Common myeloid progenitor, CD34-positive (primary cell): ENCODE measurements around the gene MRPS23. TPM values are rescaled to one million over a fixed set of nuclear protein-coding genes. Genes with fewer than 3 reads are reported as not detected.

ENCODE experiments used
- CTCF ChIA-PET: fragments of 350-600 bp; sonication (Branson Sonifier 250); formaldehyde crosslinking; loops from one replicate; lab custom pipeline; 2021; ENCODE audit warnings: antibody characterized with exemption; lab: Charles Lee
- POLR2A ChIA-PET: fragments of 350-600 bp; sonication (Branson Sonifier 250); formaldehyde crosslinking; loops from one replicate; lab custom pipeline; 2021; ENCODE audit warnings: antibody characterized with exemption; lab: Charles Lee
- DNase-seq, 3 donors: peaks; one replicate each; pipeline versions ENCODE4 v3.0.0 to v3.0.0-alpha.2; 2013
- H3K27ac ChIP-seq, 2 experiments: 1 replicate in 1 of 2; 2 replicates in 1 of 2; pipeline ENCODE4 v1.7.0; 2013; ENCODE audit warnings: inconsistent platforms in 2 of 2, low read length in 2 of 2, mild to moderate bottlenecking in 2 of 2, low read depth in 1 of 2, moderate library complexity in 1 of 2; ENCODE audit not compliant: severe bottlenecking in 2 of 2, insufficient read depth in 1 of 2, poor library complexity in 1 of 2
- H3K27me3 ChIP-seq, 5 experiments: replicated peaks in 2 of 5; 1 replicate in 3 of 5; 2 replicates in 2 of 5; pipeline versions ENCODE4 v1.6.1 to v1.7.0; 2013; ENCODE audit warnings: low read length in 4 of 5, mild to moderate bottlenecking in 2 of 5, moderate library complexity in 2 of 5, inconsistent platforms in 1 of 5; ENCODE audit not compliant: insufficient read depth in 5 of 5, control insufficient read depth in 4 of 5
- H3K36me3 ChIP-seq, 4 experiments: 1 replicate in 2 of 4; 2 replicates in 2 of 4; pipeline versions ENCODE4 v1.6.1 to v1.7.0; 2013; ENCODE audit warnings: low read length in 3 of 4, control low read depth in 1 of 4, mild to moderate bottlenecking in 1 of 4; ENCODE audit not compliant: control insufficient read depth in 4 of 4, insufficient read depth in 4 of 4
- H3K4me1 ChIP-seq, 4 experiments: 1 replicate in 3 of 4; 2 replicates in 1 of 4; pipeline versions ENCODE4 v1.6.1 to v1.7.1; 2013; ENCODE audit warnings: low read length in 3 of 4, mild to moderate bottlenecking in 3 of 4, control low read depth in 1 of 4, inconsistent platforms in 1 of 4, moderate library complexity in 1 of 4; ENCODE audit not compliant: control insufficient read depth in 4 of 4, insufficient read depth in 4 of 4; ENCODE audit errors: control extremely low read depth in 1 of 4
- H3K4me3 ChIP-seq, 7 experiments: 1 replicate in 4 of 7; 2 replicates in 3 of 7; pipeline versions ENCODE4 v1.5.1 to v1.7.0; 2013; ENCODE audit warnings: mild to moderate bottlenecking in 7 of 7, low read length in 6 of 7, moderate library complexity in 6 of 7, inconsistent platforms in 2 of 7, low read depth in 2 of 7, control low read depth in 1 of 7; ENCODE audit not compliant: insufficient read depth in 4 of 7, control insufficient read depth in 1 of 7; ENCODE audit errors: extremely low read depth in 1 of 7
- H3K9me3 ChIP-seq, 5 experiments: 1 replicate in 4 of 5; 2 replicates in 1 of 5; pipeline versions ENCODE4 v1.6.1 to v1.7.1; 2013; ENCODE audit warnings: low read length in 4 of 5, mild to moderate bottlenecking in 2 of 5, inconsistent platforms in 1 of 5, low read depth in 1 of 5, moderate library complexity in 1 of 5; ENCODE audit not compliant: control insufficient read depth in 4 of 5, insufficient read depth in 2 of 5; ENCODE audit errors: control extremely low read depth in 1 of 5
- WGBS: methylation state at CpG from one replicate; pipeline ENCODE4 v1.1.5; 2013; ENCODE audit not compliant: insufficient coverage; 5-methylcytosine and 5-hydroxymethylcytosine counted together
- polyA plus RNA-seq: library from polyadenylated mRNA; unstranded; fragments of 120-200 nt; gene quantifications from one replicate; pipeline ENCODE4 v1.2.1, GENCODE V29; 2013

MRPS23 gene
- 30.7 TPM for polyA plus RNA-seq

- Histone ChIP-seq H3K27me3 (no peaks in the 10 kb centered on the region), H3K4me3 (peak within 1 kb of the TSS; percentile 47 to 96 (median 87)), H3K9me3 (no peaks in the 10 kb centered on the region), H3K36me3 (peaks cover 0 to 7% (median 2%) of the 10 kb centered on the region in 4 experiments), H3K4me1 (peaks cover 14 to 50% (median 36%) of the 10 kb centered on the region in 4 experiments), H3K27ac (peak within 1 kb of the TSS; percentile 80 to 92)
- peak; percentile 99 to 100 (median 99) for DNase-seq
- ChIA-PET CTCF (interaction anchor here (0.8 to 21.3 kb wide), 9 partner anchors 11 to 146 kb away, joined by 3 to 443 read pairs (median 6); partner anchors contain the start of gene VEZF1), POLR2A (interaction anchor here (1.0 to 1.3 kb wide), 4 partner anchors 19 to 157 kb away, joined by 3 to 4 read pairs (median 4); partner anchors contain the start of genes SRSF1 and VEZF1)
- 1% methylated on average over 48 of the region's 57 CpGs for WGBS
Measured at GRCh38 chr17:57849874-57850754, at the start of gene MRPS23. Gene MRPS23, minus strand, starts transcription at chr17:57850044. Its CDS starts 34 bp downstream, at chr17:57850010.

- no peak overlapping the region for H3K27ac ChIP-seq
- 89% methylated on average over 6 of the region's 8 CpGs for WGBS
Measured at GRCh38 chr17:57899391-57899790, 49.5 kb upstream of the MRPS23 start.

GRCh38 chr17:57898487-57899311 lies 48.9 kb upstream of the MRPS23 start:
- POLR2A ChIA-PET: interaction anchor here (0.7 kb wide), 1 partner anchor 98 kb away, joined by 3 read pairs; no protein-coding TSS in a partner anchor

More at GRCh38 chr17:57899391-57899790, 49.5 kb upstream of the MRPS23 start:
- no peak for DNase-seq
- CTCF ChIA-PET: interaction anchor here (1.2 to 7.7 kb wide), 12 partner anchors 9 to 95 kb away, joined by 3 to 31 read pairs (median 6); no protein-coding TSS in a partner anchor
- Histone ChIP-seq H3K9me3 (no peaks in the 10 kb centered on the region), H3K27me3 (no peaks in the 10 kb centered on the region), H3K36me3 (no peaks in the 10 kb centered on the region), H3K4me1 (peaks cover 17 to 68% (median 55%) of the 10 kb centered on the region in 4 experiments), H3K4me3 (no peak overlapping the region)
- POLR2A ChIA-PET: no interaction called here

GRCh38 chr17:57895382-57896060 lies 45.7 kb upstream of the MRPS23 start:
- no peaks in the 10 kb centered on the region for H3K27me3 ChIP-seq
- peaks cover 5 to 71% (median 57%) of the 10 kb centered on the region in 4 experiments for H3K4me1 ChIP-seq
- H3K27ac ChIP-seq: no peak overlapping the region
- 92% methylated on average over 8 of the region's 8 CpGs for WGBS
- CTCF ChIA-PET: interaction anchor here (0.6 to 2.1 kb wide), 10 partner anchors 16 to 570 kb away, joined by 3 to 7 read pairs (median 3); no protein-coding TSS in a partner anchor
- peak overlapping the region in 1 of 7 experiments; percentile 21 for H3K4me3 ChIP-seq
- peak in 2 of 3 donors; percentile 39 to 41 for DNase-seq
- POLR2A ChIA-PET: no interaction called here
- no peaks in the 10 kb centered on the region for H3K36me3 ChIP-seq
- no peaks in the 10 kb centered on the region for H3K9me3 ChIP-seq

More at GRCh38 chr17:57898487-57899311, 48.9 kb upstream of the MRPS23 start:
- CTCF ChIA-PET: interaction anchor here (0.6 to 7.7 kb wide), 16 partner anchors 9 to 318 kb away, joined by 3 to 31 read pairs (median 4); no protein-coding TSS in a partner anchor
- Histone ChIP-seq H3K27ac (no peak overlapping the region), H3K9me3 (no peaks in the 10 kb centered on the region), H3K4me1 (peaks cover 16 to 66% (median 55%) of the 10 kb centered on the region in 4 experiments), H3K36me3 (no peaks in the 10 kb centered on the region), H3K4me3 (no peak overlapping the region), H3K27me3 (no peaks in the 10 kb centered on the region)
- WGBS: 94% methylated on average over 9 of the region's 9 CpGs
- no peak for DNase-seq

GRCh38 chr17:57894848-57895247 lies 45.0 kb upstream of the MRPS23 start:
- WGBS: no CpG with 5 or more reads among the region's 1 CpG
- Histone ChIP-seq H3K4me1 (peaks cover 5 to 71% (median 58%) of the 10 kb centered on the region in 4 experiments), H3K36me3 (no peaks in the 10 kb centered on the region), H3K9me3 (no peaks in the 10 kb centered on the region), H3K27me3 (no peaks in the 10 kb centered on the region), H3K27ac (no peak overlapping the region), H3K4me3 (no peak overlapping the region)
- ChIA-PET POLR2A (no interaction called here), CTCF (interaction anchor here (0.6 to 2.1 kb wide), 8 partner anchors 17 to 571 kb away, joined by 3 to 7 read pairs (median 3); no protein-coding TSS in a partner anchor)
- no peak for DNase-seq
